SK-N-SH (cell line): ENCODE results near the gene PCSK2. TPM values are rescaled to one million over a fixed set of nuclear protein-coding genes. Genes with fewer than 3 reads are reported as not detected.

Source experiments
- CTCF ChIA-PET: fragments of 300-600, 350-600 bp; formaldehyde crosslinking; extraction: SDS; loops from one replicate; lab custom pipeline; 2021; lab: Yijun Ruan, JAX
- POLR2A ChIA-PET: fragments of 350-600 bp; sonication (Branson Sonifier 250); formaldehyde crosslinking; extraction: SDS; loops from one replicate; lab custom pipeline; 2020; ENCODE audit warnings: antibody characterized with exemption, inconsistent platforms; lab: Yijun Ruan, JAX
- DNase-seq: peaks from one replicate; pipeline ENCODE4 v3.0.0; 2012
- H2AFZ ChIP-seq: fragments of 200-600 bp; sonication (generic); 2 replicates; pipeline ENCODE4 v1.8.1; 2016; ENCODE audit warnings: antibody characterized with exemption, mild to moderate bottlenecking, low read depth
- H3F3A ChIP-seq: fragments of 200-600 bp; sonication (generic); replicated peaks from 2 replicates; pipeline ENCODE3; 2016; ENCODE audit warnings: antibody characterized with exemption, mild to moderate bottlenecking; ENCODE audit not compliant: insufficient read depth
- H3K27ac ChIP-seq, 2 experiments: fragments of 200-500 bp in 1 of 2; fragments of 200-600 bp in 1 of 2; sonication (Bioruptor generic) in 1 of 2; sonication (generic), shearing (Covaris generic) in 1 of 2; 2 replicates each; pipeline versions ENCODE4 v1.5.1 to v1.6.1; 2014 to 2016; ENCODE audit warnings: low read depth in 2 of 2, inconsistent platforms in 1 of 2, low read length in 1 of 2, mild to moderate bottlenecking in 1 of 2, mixed read lengths in 1 of 2
- H3K27me3 ChIP-seq: fragments of 200-600 bp; sonication (generic), shearing (Covaris generic); 2 replicates; pipeline ENCODE4 v1.6.1; 2016; ENCODE audit warnings: mixed run types; ENCODE audit not compliant: insufficient read depth
- H3K36me3 ChIP-seq, 2 experiments: fragments of 200-500 bp in 1 of 2; fragments of 200-600 bp in 1 of 2; sonication (Bioruptor generic) in 1 of 2; sonication (generic) in 1 of 2; replicated peaks in 1 of 2; 2 replicates each; pipeline versions ENCODE3 to v1.5.1; 2014 to 2016; ENCODE audit warnings: low read length in 1 of 2, mild to moderate bottlenecking in 1 of 2; ENCODE audit not compliant: insufficient read depth in 2 of 2, control insufficient read depth in 1 of 2
- H3K4me1 ChIP-seq, 2 experiments: fragments of 200-500 bp in 1 of 2; fragments of 200-600 bp in 1 of 2; sonication (Bioruptor generic) in 1 of 2; sonication (generic), shearing (Covaris generic) in 1 of 2; 2 replicates each; pipeline versions ENCODE4 v1.5.1 to v1.6.1; 2014 to 2016; ENCODE audit warnings: low read depth in 1 of 2, low read length in 1 of 2, mixed run types in 1 of 2; ENCODE audit not compliant: insufficient read depth in 2 of 2, control insufficient read depth in 1 of 2
- H3K4me2 ChIP-seq: fragments of 200-600 bp; sonication (generic), shearing (Covaris generic); 2 replicates; pipeline ENCODE4 v1.6.1; 2017; ENCODE audit warnings: mixed run types
- H3K4me3 ChIP-seq, 2 experiments: fragments of 200-500 bp in 1 of 2; fragments of 200-600 bp in 1 of 2; sonication (Bioruptor generic) in 1 of 2; sonication (generic), shearing (Covaris generic) in 1 of 2; 2 replicates each; pipeline versions ENCODE4 v1.5.1 to v1.8.1; 2014 to 2016; ENCODE audit warnings: low read depth in 2 of 2, inconsistent platforms in 1 of 2, low read length in 1 of 2, mild to moderate bottlenecking in 1 of 2, mixed read lengths in 1 of 2, moderate library complexity in 1 of 2
- H3K79me2 ChIP-seq: fragments of 200-600 bp; sonication (generic); 2 replicates; pipeline ENCODE4 v1.8.1; 2017; ENCODE audit warnings: mild to moderate bottlenecking; ENCODE audit not compliant: insufficient read depth
- H3K9ac ChIP-seq: fragments of 200-600 bp; sonication (generic); 2 replicates; pipeline ENCODE4 v1.6.1; 2017; ENCODE audit warnings: mixed run types
- H3K9me2 ChIP-seq: fragments of 200-600 bp; sonication (generic); 2 replicates; pipeline ENCODE4 v1.6.1; 2017; ENCODE audit warnings: mixed run types
- H3K9me3 ChIP-seq: fragments of 200-600 bp; sonication (generic); 2 replicates; pipeline ENCODE4 v1.6.1; 2017; ENCODE audit warnings: mixed run types, mild to moderate bottlenecking, moderate library complexity
- H4K20me1 ChIP-seq: fragments of 200-600 bp; sonication (generic); 2 replicates; pipeline ENCODE4 v1.6.1; 2017; ENCODE audit warnings: mild to moderate bottlenecking, mixed run types; ENCODE audit not compliant: insufficient read depth
- EZH2phosphoT487 ChIP-seq: fragments of 200-600 bp; sonication (generic); IDR thresholded peaks from 2 replicates; pipeline ENCODE4 v1.6.1; 2017; ENCODE audit warnings: low read depth, mixed run types, mild to moderate bottlenecking, antibody characterized with exemption, moderate library complexity, borderline replicate concordance
- FOSL2 ChIP-seq: IDR thresholded peaks from 2 replicates; pipeline ENCODE4 v1.4.0; 2012; ENCODE audit warnings: low read depth, mild to moderate bottlenecking, moderate library complexity, borderline replicate concordance
- FOXM1 ChIP-seq: IDR thresholded peaks from 2 replicates; pipeline ENCODE4 v1.4.0; 2012; ENCODE audit warnings: low read depth, mild to moderate bottlenecking
- GATA2 ChIP-seq: sonication (generic); formaldehyde crosslinking; IDR thresholded peaks from 2 replicates; pipeline ENCODE4 v1.5.0; 2020; ENCODE audit warnings: mild to moderate bottlenecking, missing genetic modification reagents
- MEF2A ChIP-seq: IDR thresholded peaks from 2 replicates; pipeline ENCODE4 v1.4.0; 2012; ENCODE audit warnings: low read depth, borderline replicate concordance
- MXI1 ChIP-seq: IDR thresholded peaks from 2 replicates; pipeline ENCODE4 v1.6.1; 2012; ENCODE audit warnings: mild to moderate bottlenecking, low read depth, low read length, improper control_type of control experiment
- POLR2AphosphoS5 ChIP-seq: IDR thresholded peaks from 2 replicates; pipeline ENCODE4 v1.6.1; 2012; ENCODE audit warnings: low read depth, low read length
- RCOR1 ChIP-seq: fragments of 150-350 bp; IDR thresholded peaks from 2 replicates; pipeline ENCODE4 v1.6.1; 2017; ENCODE audit warnings: antibody characterized with exemption, low read length
- RFX5 ChIP-seq: IDR thresholded peaks from 2 replicates; pipeline ENCODE4 v1.6.1; 2012; ENCODE audit warnings: mild to moderate bottlenecking, improper control_type of control experiment, low read length
- TAF1 ChIP-seq: IDR thresholded peaks from 2 replicates; pipeline ENCODE4 v1.6.1; 2012; ENCODE audit warnings: low read depth, mild to moderate bottlenecking, low read length, moderate library complexity, borderline replicate concordance
- YY1 ChIP-seq: IDR thresholded peaks from 2 replicates; pipeline ENCODE4 v1.4.0; 2012; ENCODE audit warnings: low read depth, mild to moderate bottlenecking
- WGBS: methylation state at CpG from one replicate; pipeline ENCODE4 v1.1.6; 2017; ENCODE audit warnings: low lambda C conversion rate; 5-methylcytosine and 5-hydroxymethylcytosine counted together
- polyA plus RNA-seq, 3 experiments: library from polyadenylated mRNA; depleted of rRNA; stranded (reverse); fragments of >200 nt; gene quantifications; 2 replicates each; pipeline ENCODE4 v1.2.3, GENCODE V29; 2012
- TF ChIP-seq, protein P1 (sequence below): IDR thresholded peaks from 2 replicates; pipeline ENCODE4 v1.4.0; 2012; ENCODE audit warnings: low read depth, borderline replicate concordance
- TF ChIP-seq, protein P2 (sequence below): IDR thresholded peaks from 2 replicates; pipeline ENCODE4 v1.6.1; 2012; ENCODE audit warnings: mild to moderate bottlenecking, low read depth, low read length, moderate library complexity
- TF ChIP-seq, protein P3 (sequence below): fragments of 200-600 bp; sonication (generic); IDR thresholded peaks from 2 replicates; pipeline ENCODE4 v1.6.1; 2017; ENCODE audit warnings: antibody characterized with exemption, mild to moderate bottlenecking, moderate library complexity

The PCSK2 gene
- polyA plus RNA-seq, 1 of the 3 experiments (the other 2 are of a cell fraction): not detected

DNA sequence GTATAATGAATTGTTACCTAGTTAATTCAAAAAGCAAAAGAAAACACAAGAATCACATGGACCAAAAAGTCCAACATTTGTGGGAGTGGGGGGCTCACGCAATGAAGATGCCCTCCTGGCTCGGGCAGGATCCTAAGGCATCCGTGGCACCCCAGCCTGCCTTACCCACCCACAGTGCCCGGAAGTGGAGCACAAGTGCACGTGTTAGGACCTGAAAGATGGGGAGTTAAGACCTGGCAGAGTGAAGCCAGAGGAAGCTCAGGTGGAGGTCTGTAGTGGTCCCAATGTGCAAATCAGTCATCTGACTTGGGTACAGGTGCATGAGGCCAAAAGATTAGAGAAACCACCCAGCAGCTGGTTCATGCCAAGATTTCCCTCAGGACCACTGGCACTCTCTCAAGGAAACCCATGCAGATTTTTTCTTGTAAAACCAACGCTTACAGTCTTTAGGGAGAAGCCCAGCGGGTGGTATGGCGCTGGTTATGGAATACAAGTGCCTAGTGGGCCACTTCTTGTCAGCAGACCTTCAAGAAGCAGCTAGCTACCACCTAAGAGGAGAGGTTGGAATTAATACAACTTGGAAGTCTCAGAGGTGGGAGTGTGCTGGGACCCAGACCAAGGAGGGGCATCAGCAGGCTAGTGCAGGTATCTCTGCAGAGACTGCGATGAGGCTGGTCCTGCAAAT, 262.2 kb downstream of the PCSK2 start:
- DNase-seq: no peak
- Histone ChIP-seq H3K4me2 (no peak overlapping the region), H3K27ac (no peak overlapping the region), H4K20me1 (no peaks in the 10 kb centered on the region), H3K4me3 (no peak overlapping the region), H3K79me2 (no peaks in the 10 kb centered on the region), H3F3A (no peaks in the 10 kb centered on the region), H3K4me1 (no peaks in the 10 kb centered on the region), H3K36me3 (no peaks in the 10 kb centered on the region)
- ChIA-PET CTCF (interaction anchor here (0.6 to 2.3 kb wide), 5 partner anchors 10 to 129 kb away, joined by 3 to 6 read pairs (median 4); no protein-coding TSS in a partner anchor), POLR2A (no interaction called here)
- TF ChIP-seq FOSL2: no peak
- TF ChIP-seq, protein P1, sequence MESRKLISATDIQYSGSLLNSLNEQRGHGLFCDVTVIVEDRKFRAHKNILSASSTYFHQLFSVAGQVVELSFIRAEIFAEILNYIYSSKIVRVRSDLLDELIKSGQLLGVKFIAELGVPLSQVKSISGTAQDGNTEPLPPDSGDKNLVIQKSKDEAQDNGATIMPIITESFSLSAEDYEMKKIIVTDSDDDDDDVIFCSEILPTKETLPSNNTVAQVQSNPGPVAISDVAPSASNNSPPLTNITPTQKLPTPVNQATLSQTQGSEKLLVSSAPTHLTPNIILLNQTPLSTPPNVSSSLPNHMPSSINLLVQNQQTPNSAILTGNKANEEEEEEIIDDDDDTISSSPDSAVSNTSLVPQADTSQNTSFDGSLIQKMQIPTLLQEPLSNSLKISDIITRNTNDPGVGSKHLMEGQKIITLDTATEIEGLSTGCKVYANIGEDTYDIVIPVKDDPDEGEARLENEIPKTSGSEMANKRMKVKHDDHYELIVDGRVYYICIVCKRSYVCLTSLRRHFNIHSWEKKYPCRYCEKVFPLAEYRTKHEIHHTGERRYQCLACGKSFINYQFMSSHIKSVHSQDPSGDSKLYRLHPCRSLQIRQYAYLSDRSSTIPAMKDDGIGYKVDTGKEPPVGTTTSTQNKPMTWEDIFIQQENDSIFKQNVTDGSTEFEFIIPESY: no peak
- no peak for TF ChIP-seq FOXM1
- no peak for TF ChIP-seq EZH2phosphoT487
- TF ChIP-seq, protein P2, sequence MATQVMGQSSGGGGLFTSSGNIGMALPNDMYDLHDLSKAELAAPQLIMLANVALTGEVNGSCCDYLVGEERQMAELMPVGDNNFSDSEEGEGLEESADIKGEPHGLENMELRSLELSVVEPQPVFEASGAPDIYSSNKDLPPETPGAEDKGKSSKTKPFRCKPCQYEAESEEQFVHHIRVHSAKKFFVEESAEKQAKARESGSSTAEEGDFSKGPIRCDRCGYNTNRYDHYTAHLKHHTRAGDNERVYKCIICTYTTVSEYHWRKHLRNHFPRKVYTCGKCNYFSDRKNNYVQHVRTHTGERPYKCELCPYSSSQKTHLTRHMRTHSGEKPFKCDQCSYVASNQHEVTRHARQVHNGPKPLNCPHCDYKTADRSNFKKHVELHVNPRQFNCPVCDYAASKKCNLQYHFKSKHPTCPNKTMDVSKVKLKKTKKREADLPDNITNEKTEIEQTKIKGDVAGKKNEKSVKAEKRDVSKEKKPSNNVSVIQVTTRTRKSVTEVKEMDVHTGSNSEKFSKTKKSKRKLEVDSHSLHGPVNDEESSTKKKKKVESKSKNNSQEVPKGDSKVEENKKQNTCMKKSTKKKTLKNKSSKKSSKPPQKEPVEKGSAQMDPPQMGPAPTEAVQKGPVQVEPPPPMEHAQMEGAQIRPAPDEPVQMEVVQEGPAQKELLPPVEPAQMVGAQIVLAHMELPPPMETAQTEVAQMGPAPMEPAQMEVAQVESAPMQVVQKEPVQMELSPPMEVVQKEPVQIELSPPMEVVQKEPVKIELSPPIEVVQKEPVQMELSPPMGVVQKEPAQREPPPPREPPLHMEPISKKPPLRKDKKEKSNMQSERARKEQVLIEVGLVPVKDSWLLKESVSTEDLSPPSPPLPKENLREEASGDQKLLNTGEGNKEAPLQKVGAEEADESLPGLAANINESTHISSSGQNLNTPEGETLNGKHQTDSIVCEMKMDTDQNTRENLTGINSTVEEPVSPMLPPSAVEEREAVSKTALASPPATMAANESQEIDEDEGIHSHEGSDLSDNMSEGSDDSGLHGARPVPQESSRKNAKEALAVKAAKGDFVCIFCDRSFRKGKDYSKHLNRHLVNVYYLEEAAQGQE: no peak
- TF ChIP-seq, all 33 proteins: peak for 0
- Histone ChIP-seq H3K9ac (no peak overlapping the region), H2AFZ (no peak overlapping the region), H3K9me3 (no peaks in the 10 kb centered on the region), H3K27me3 (no peaks in the 10 kb centered on the region; the same call in none of the 2 replicates), H3K9me2 (no peaks in the 10 kb centered on the region)
- WGBS: 30% methylated on average over 9 of the region's 9 CpGs

DNA sequence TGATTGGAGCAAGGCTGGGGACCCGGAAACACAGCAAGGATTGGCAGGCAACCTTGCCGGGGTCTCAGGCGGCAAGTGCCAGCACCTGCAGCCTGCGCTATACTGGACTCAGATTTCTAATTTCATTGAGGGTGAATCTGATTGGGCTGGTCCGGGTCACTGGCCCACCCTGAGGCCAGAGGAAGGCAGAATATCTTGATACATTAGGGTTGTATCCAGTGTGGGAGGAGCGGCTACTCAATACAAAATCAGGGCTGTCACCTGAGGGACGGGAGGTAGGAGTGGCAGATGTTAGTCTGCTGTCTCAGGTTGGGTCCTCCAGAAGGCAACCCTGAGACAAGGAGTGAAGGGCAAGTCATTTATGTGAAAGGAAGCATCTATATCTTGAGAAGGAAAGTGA, 263.7 kb downstream of the PCSK2 start:
- H3K4me1 ChIP-seq: no peaks in the 10 kb centered on the region
- no peaks in the 10 kb centered on the region for H4K20me1 ChIP-seq
- no peak overlapping the region for H3K9ac ChIP-seq
- H3K4me2 ChIP-seq: no peak overlapping the region
- H3K79me2 ChIP-seq: no peaks in the 10 kb centered on the region
- CTCF ChIA-PET: interaction anchor here (1.7 kb wide), 1 partner anchor 15 kb away, joined by 4 read pairs; no protein-coding TSS in a partner anchor
- no peak for DNase-seq
- POLR2A ChIA-PET: no interaction called here
- WGBS: 62% methylated on average over 7 of the region's 7 CpGs
- no peaks in the 10 kb centered on the region for H3K36me3 ChIP-seq
- no peak overlapping the region for H3K27ac ChIP-seq
- H3K9me2 ChIP-seq: no peaks in the 10 kb centered on the region
- H3K9me3 ChIP-seq: no peaks in the 10 kb centered on the region
- H3K27me3 ChIP-seq: no peaks in the 10 kb centered on the region; the same call in none of the 2 replicates
- H3K4me3 ChIP-seq: no peak overlapping the region
- no peaks in the 10 kb centered on the region for H3F3A ChIP-seq
- no peak overlapping the region for H2AFZ ChIP-seq
- TF ChIP-seq POLR2AphosphoS5 (no peak), TAF1 (no peak), FOSL2 (no peak), RCOR1 (no peak), FOXM1 (no peak), MXI1 (no peak), MEF2A (no peak), GATA2 (no peak), YY1 (no peak), EZH2phosphoT487 (no peak), RFX5 (no peak)
- TF ChIP-seq, protein P2: no peak
- TF ChIP-seq, protein P3, sequence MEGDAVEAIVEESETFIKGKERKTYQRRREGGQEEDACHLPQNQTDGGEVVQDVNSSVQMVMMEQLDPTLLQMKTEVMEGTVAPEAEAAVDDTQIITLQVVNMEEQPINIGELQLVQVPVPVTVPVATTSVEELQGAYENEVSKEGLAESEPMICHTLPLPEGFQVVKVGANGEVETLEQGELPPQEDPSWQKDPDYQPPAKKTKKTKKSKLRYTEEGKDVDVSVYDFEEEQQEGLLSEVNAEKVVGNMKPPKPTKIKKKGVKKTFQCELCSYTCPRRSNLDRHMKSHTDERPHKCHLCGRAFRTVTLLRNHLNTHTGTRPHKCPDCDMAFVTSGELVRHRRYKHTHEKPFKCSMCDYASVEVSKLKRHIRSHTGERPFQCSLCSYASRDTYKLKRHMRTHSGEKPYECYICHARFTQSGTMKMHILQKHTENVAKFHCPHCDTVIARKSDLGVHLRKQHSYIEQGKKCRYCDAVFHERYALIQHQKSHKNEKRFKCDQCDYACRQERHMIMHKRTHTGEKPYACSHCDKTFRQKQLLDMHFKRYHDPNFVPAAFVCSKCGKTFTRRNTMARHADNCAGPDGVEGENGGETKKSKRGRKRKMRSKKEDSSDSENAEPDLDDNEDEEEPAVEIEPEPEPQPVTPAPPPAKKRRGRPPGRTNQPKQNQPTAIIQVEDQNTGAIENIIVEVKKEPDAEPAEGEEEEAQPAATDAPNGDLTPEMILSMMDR: no peak
